GM11168 (cell line): ENCODE data around the gene GZMH.
"Not testable (repeated sequence)": the region's sequence is repeated elsewhere in the genome, so short reads cannot be mapped to it uniquely, and the experiment has no call there.

Experiments used
- in situ Hi-C: fragments of 300-500 bp; cut with MboI; formaldehyde crosslinking; loops from one replicate; pipeline ENCODE4 v1.12.0; 2022; ENCODE audit warnings: low sequenced_read_pairs; ENCODE audit not compliant: unreplicated experiment

The GZMH gene

GRCh38 chr14:24609655-24610344 is at the start of gene GZMH:
Gene GZMH, minus strand, starts transcription at chr14:24609685. Its CDS starts 72 bp downstream, at chr14:24609613.
- in situ Hi-C loops = no loop called here

GRCh38 chr14:24648361-24648760 is 38.9 kb upstream of the GZMH start:
- in situ Hi-C loops = not testable (repeated sequence)

GRCh38 chr14:24639905-24640304 is 30.4 kb upstream of the GZMH start:
- in situ Hi-C loops = no loop called here

- in situ Hi-C loops = no loop called here
Measured at GRCh38 chr14:24639270-24639669, 29.8 kb upstream of the GZMH start.

GRCh38 chr14:24634158-24634557 is 24.7 kb upstream of the GZMH start, which contains the start of gene GZMB:
Gene GZMB, minus strand, starts transcription at chr14:24634190. Its CDS starts 30 bp downstream, at chr14:24634160.
- in situ Hi-C loops = no loop called here

GRCh38 chr14:24633353-24633752 is 23.9 kb upstream of the GZMH start:
- in situ Hi-C loops = no loop called here

GRCh38 chr14:24632761-24633160 is 23.3 kb upstream of the GZMH start:
- in situ Hi-C loops = no loop called here

GRCh38 chr14:24632336-24632735 is 22.9 kb upstream of the GZMH start:
- in situ Hi-C loops = no loop called here

- in situ Hi-C loops = no loop called here
Measured at GRCh38 chr14:24631749-24632335, 22.4 kb upstream of the GZMH start.

GRCh38 chr14:24630872-24631477 is 21.5 kb upstream of the GZMH start:
- in situ Hi-C loops = no loop called here

- in situ Hi-C loops = no loop called here
Measured at GRCh38 chr14:24630087-24630871, 20.8 kb upstream of the GZMH start.

GRCh38 chr14:24629521-24629920 is 20.0 kb upstream of the GZMH start:
- in situ Hi-C loops = no loop called here

GRCh38 chr14:24613747-24614146 is 4.3 kb upstream of the GZMH start:
- in situ Hi-C loops = no loop called here

GRCh38 chr14:24613241-24613640 is 3.8 kb upstream of the GZMH start:
- in situ Hi-C loops = no loop called here

GRCh38 chr14:24612196-24612595 is 2.7 kb upstream of the GZMH start:
- in situ Hi-C loops = no loop called here

- in situ Hi-C loops = no loop called here
Measured at GRCh38 chr14:24607635-24608514, 1.6 kb downstream of the GZMH start.

GRCh38 chr14:24607081-24607480 is 2.4 kb downstream of the GZMH start:
- in situ Hi-C loops = no loop called here

GRCh38 chr14:24606297-24606696 is 3.2 kb downstream of the GZMH start:
- in situ Hi-C loops = no loop called here

- in situ Hi-C loops = no loop called here
Measured at GRCh38 chr14:24605435-24606190, 3.9 kb downstream of the GZMH start.
